Tibial artery (tissue), 4 donors: ENCODE measurements around the gene LPIN3.

ENCODE experiments used
- DNase-seq, 2 donors: peaks; one replicate each; pipeline ENCODE4 v3.0.0-alpha.2; 2019
- H3K27ac ChIP-seq, 2 donors: fragments of 200-600 bp; sonication (generic) in 1 of 2; 1 replicate in 1 of 2; 2 replicates in 1 of 2; pipeline ENCODE4 v1.5.1; 2018 to 2019; ENCODE audit warnings: mild to moderate bottlenecking in 1 of 2
- H3K27me3 ChIP-seq, 2 donors: fragments of 200-600 bp; sonication (generic) in 1 of 2; one replicate each; pipeline versions ENCODE4 v1.5.1 to v1.6.0; 2016 to 2019
- H3K36me3 ChIP-seq, 3 donors: fragments of 200-600 bp; sonication (generic) in 2 of 3; one replicate each; pipeline ENCODE4 v1.5.1; 2016 to 2019; ENCODE audit warnings: mild to moderate bottlenecking in 2 of 3
- H3K4me1 ChIP-seq, 4 donors: fragments of 200-600 bp; sonication (generic) in 2 of 4; 1 replicate in 3 of 4; 2 replicates in 1 of 4; pipeline ENCODE4 v1.5.1; 2016 to 2019
- H3K4me3 ChIP-seq, 2 donors: fragments of 200-600 bp; sonication (generic) in 1 of 2; 1 replicate in 1 of 2; 2 replicates in 1 of 2; pipeline ENCODE4 v1.5.1; 2018 to 2019; ENCODE audit warnings: mild to moderate bottlenecking in 2 of 2
- H3K9me3 ChIP-seq, 3 donors: fragments of 200-600 bp; sonication (generic) in 1 of 3; one replicate each; pipeline ENCODE4 v1.5.1; 2016 to 2019
- intact Hi-C: fragments of 100-400 bp; cut with DNase I; formaldehyde crosslinking; loops from one replicate; pipeline ENCODE4 v1.15.0; 2023; ENCODE audit warnings: low total_unique reads
- TF ChIP-seq, protein P1 (sequence below), 2 experiments: fragments of 200-600 bp in 1 of 2; fragments of 450-650 bp in 1 of 2; IDR thresholded peaks; one replicate each; pipeline ENCODE4 v1.5.1; 2017 to 2019; ENCODE audit warnings: antibody characterized with exemption in 2 of 2, mild to moderate bottlenecking in 1 of 2, moderate library complexity in 1 of 2

Gene LPIN3

DNA sequence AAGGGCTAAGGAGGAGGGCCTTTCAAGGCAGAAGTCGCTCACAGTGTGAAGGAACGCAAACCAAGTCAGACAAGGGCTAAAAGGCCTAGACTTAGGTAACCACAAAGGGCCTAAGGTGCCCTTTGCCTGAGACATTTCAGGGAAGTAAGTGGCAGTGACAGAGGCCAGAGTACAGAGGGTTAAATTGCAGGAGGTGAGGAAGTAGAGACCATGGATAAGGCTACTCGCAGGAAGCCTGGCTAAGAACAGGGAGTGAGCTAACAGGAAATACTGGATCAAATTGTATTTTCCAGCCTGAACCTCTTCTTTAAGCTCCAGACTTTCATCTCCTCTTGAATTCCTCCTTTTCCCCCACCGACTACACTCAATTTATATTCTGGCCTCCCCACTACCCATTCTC lies 39.7 kb upstream of the LPIN3 start:
- Histone ChIP-seq H3K4me3 (no peak overlapping the region), H3K4me1 (peaks cover 0 to 77% (median 18%) of the 10 kb centered on the region in 4 donors), H3K27ac (no peak overlapping the region), H3K9me3 (no peaks in the 10 kb centered on the region), H3K27me3 (no peaks in the 10 kb centered on the region), H3K36me3 (no peaks in the 10 kb centered on the region)
- intact Hi-C loops: no loop called here
- DNase-seq: no peak
- TF ChIP-seq, protein P1, sequence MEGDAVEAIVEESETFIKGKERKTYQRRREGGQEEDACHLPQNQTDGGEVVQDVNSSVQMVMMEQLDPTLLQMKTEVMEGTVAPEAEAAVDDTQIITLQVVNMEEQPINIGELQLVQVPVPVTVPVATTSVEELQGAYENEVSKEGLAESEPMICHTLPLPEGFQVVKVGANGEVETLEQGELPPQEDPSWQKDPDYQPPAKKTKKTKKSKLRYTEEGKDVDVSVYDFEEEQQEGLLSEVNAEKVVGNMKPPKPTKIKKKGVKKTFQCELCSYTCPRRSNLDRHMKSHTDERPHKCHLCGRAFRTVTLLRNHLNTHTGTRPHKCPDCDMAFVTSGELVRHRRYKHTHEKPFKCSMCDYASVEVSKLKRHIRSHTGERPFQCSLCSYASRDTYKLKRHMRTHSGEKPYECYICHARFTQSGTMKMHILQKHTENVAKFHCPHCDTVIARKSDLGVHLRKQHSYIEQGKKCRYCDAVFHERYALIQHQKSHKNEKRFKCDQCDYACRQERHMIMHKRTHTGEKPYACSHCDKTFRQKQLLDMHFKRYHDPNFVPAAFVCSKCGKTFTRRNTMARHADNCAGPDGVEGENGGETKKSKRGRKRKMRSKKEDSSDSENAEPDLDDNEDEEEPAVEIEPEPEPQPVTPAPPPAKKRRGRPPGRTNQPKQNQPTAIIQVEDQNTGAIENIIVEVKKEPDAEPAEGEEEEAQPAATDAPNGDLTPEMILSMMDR (IDR thresholded peaks at IDR 0.05): no peak

GRCh38 chr20:41304002-41304401 lies 36.6 kb upstream of the LPIN3 start:
- Histone ChIP-seq H3K36me3 (no peaks in the 10 kb centered on the region), H3K4me3 (no peak overlapping the region), H3K27ac (no peak overlapping the region), H3K27me3 (no peaks in the 10 kb centered on the region), H3K9me3 (no peaks in the 10 kb centered on the region), H3K4me1 (peaks cover 0 to 75% (median 25%) of the 10 kb centered on the region in 4 donors)
- intact Hi-C loops: no loop called here
- TF ChIP-seq, protein P1 (IDR thresholded peaks at IDR 0.05): no peak
- no peak for DNase-seq

DNA sequence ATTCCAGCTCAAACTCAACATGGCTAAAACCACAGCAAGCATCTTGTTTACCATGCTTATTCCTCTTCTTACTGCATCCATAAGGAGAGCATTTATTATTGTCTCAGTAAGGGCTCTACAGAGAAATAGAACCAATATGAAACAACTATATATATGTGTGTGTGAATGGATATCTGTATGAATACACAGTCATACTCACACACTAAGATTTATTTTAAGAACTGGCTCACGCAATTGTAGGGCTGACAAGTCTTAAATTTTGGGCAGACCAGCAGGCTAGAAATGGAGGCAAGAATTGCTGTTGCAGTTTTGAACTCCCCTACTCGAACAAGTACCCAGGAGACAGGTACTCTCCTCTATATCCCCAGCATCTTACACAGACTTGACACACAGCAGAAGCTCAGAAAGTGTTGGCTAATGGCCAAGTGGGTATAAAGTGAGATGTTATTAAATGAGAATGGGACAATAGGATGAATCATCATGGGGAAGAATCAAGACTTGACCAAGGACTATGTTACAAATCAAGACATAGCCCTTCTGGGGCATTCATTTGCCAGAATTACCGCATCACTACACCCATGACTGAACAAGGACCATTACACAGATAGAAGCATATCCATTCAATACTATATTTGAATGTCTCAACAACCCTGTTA lies 36.1 kb upstream of the LPIN3 start:
- Histone ChIP-seq H3K9me3 (no peaks in the 10 kb centered on the region), H3K4me3 (no peak overlapping the region), H3K4me1 (peaks cover 0 to 75% (median 26%) of the 10 kb centered on the region in 4 donors), H3K36me3 (no peaks in the 10 kb centered on the region), H3K27me3 (no peaks in the 10 kb centered on the region), H3K27ac (no peak overlapping the region)
- TF ChIP-seq, protein P1 (IDR thresholded peaks at IDR 0.05): no peak
- intact Hi-C loops: no loop called here
- DNase-seq: no peak

GRCh38 chr20:41306061-41306727 lies 34.4 kb upstream of the LPIN3 start:
- no peaks in the 10 kb centered on the region for H3K27me3 ChIP-seq
- H3K4me3 ChIP-seq: no peak overlapping the region
- TF ChIP-seq, protein P1 (IDR thresholded peaks at IDR 0.05): no peak
- intact Hi-C loops: no loop called here
- no peak for DNase-seq
- H3K4me1 ChIP-seq: peaks cover 0 to 74% (median 19%) of the 10 kb centered on the region in 4 donors
- H3K27ac ChIP-seq: no peak overlapping the region
- no peaks in the 10 kb centered on the region for H3K9me3 ChIP-seq
- no peaks in the 10 kb centered on the region for H3K36me3 ChIP-seq

GRCh38 chr20:41307021-41307420 lies 33.6 kb upstream of the LPIN3 start:
- H3K4me3 ChIP-seq: no peak overlapping the region
- H3K27ac ChIP-seq: peak overlapping the region in 1 of 2 donors; percentile 71
- no peaks in the 10 kb centered on the region for H3K36me3 ChIP-seq
- DNase-seq: no peak
- intact Hi-C loops: no loop called here
- TF ChIP-seq, protein P1 (IDR thresholded peaks at IDR 0.05): no peak
- no peaks in the 10 kb centered on the region for H3K9me3 ChIP-seq
- no peaks in the 10 kb centered on the region for H3K27me3 ChIP-seq
- peaks cover 0 to 76% (median 18%) of the 10 kb centered on the region in 4 donors for H3K4me1 ChIP-seq
